A673 (cell line): ENCODE measurements around the gene MGAT5.

Experiments used
- EZH2 ChIP-seq: fragments of 200-600 bp; sonication (generic); IDR thresholded peaks from 2 replicates; pipeline ENCODE4 v1.6.1; 2017; ENCODE audit warnings: borderline replicate concordance, low read depth, mild to moderate bottlenecking, mixed read lengths, antibody characterized with exemption, low read length; ENCODE audit not compliant: poor library complexity, severe bottlenecking
- TF ChIP-seq, protein P1 (sequence below): fragments of 300-800, 200-600 bp; sonication (generic); conservative IDR thresholded peaks from 2 replicates; pipeline ENCODE4 v1.5.1; 2017; ENCODE audit warnings: low read depth, mild to moderate bottlenecking, antibody characterized with exemption, low read length, moderate library complexity, mixed read lengths

- TF ChIP-seq, protein P1, sequence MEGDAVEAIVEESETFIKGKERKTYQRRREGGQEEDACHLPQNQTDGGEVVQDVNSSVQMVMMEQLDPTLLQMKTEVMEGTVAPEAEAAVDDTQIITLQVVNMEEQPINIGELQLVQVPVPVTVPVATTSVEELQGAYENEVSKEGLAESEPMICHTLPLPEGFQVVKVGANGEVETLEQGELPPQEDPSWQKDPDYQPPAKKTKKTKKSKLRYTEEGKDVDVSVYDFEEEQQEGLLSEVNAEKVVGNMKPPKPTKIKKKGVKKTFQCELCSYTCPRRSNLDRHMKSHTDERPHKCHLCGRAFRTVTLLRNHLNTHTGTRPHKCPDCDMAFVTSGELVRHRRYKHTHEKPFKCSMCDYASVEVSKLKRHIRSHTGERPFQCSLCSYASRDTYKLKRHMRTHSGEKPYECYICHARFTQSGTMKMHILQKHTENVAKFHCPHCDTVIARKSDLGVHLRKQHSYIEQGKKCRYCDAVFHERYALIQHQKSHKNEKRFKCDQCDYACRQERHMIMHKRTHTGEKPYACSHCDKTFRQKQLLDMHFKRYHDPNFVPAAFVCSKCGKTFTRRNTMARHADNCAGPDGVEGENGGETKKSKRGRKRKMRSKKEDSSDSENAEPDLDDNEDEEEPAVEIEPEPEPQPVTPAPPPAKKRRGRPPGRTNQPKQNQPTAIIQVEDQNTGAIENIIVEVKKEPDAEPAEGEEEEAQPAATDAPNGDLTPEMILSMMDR: no peak
- TF ChIP-seq EZH2: no peak
Observed at GRCh38 chr2:134289225-134289624, 35.4 kb downstream of the MGAT5 start.
